Measurements from ENCODE around the gene MAD1L1. TPM values are rescaled to one million over a fixed set of nuclear protein-coding genes. Genes with fewer than 3 reads are reported as not detected.

Gene MAD1L1
- total and polyA plus RNA-seq, 2 of the 8 experiments (the other 6 are each of a cell fraction or from before 2014, with no cell fraction given): 40.4 to 44.6 TPM

- no peak overlapping the region for H3K4ac ChIP-seq (replicated peaks; ENCODE audit: insufficient read length, low read depth, low read length)
- ChIA-PET CTCF (ENCODE audit: partially characterized antibody) (interaction anchor here (0.8 to 1.5 kb wide), 4 partner anchors 17 to 103 kb away, joined by 3 to 5 read pairs (median 4); no protein-coding TSS in a partner anchor), POLR2A (ENCODE audit: partially characterized antibody) (interaction anchor here (2.4 kb wide), 1 partner anchor 110 kb away, joined by 11 read pairs; the partner anchor contains the start of gene EIF3B)
- no peak overlapping the region for H2BK15ac ChIP-seq (ENCODE audit: low read length)
- peak overlapping the region; percentile 83; the same call in 1 of the 2 replicates for H4K8ac ChIP-seq (ENCODE audit: extremely low read depth, insufficient read depth, low read length)
- H3K27ac ChIP-seq (ENCODE audit: low read depth, low read length): no peak overlapping the region
- DNase-seq (ENCODE audit: low read depth in 1 of 2, low spot score in 2 of 2): no peak
- H2AFZ ChIP-seq (ENCODE audit: low read length): no peak overlapping the region
- H2BK12ac ChIP-seq (ENCODE audit: low read depth, low read length): no peak overlapping the region
- no peak overlapping the region for H2BK120ac ChIP-seq (replicated peaks; ENCODE audit: low read depth, low read length)
- H4K20me1 ChIP-seq (replicated peaks in 1 of 2; ENCODE audit: control insufficient read depth in 1 of 2, insufficient read depth in 2 of 2, low read length in 2 of 2): peaks cover 0 to 8% of the 10 kb centered on the region in 2 experiments
- no peak overlapping the region for H3K23ac ChIP-seq (ENCODE audit: insufficient read length)
- 94% methylated on average over 19 of the region's 25 CpGs; no CpG with 5 or more reads in 1 of the 2 experiments for WGBS, 2 experiments (ENCODE audit: extremely low coverage in 1 of 2, insufficient coverage in 1 of 2, insufficient read length in 1 of 2, insufficient replicate concordance in 2 of 2, low coverage in 1 of 2, low lambda C conversion rate in 2 of 2, missing lambda C conversion rate in 1 of 2)
- H3K14ac ChIP-seq (ENCODE audit: insufficient read length): no peak overlapping the region
- H2AK5ac ChIP-seq (ENCODE audit: low read depth, low read length): no peak overlapping the region
- peaks cover 0 to 16% (median 5%) of the 10 kb centered on the region in 4 experiments; a peak in 6 of 7 replicates for H3K4me1 ChIP-seq (replicated peaks in 1 of 4; ENCODE audit: control insufficient read depth in 3 of 4, insufficient read depth in 4 of 4, low read length in 3 of 4)
- H3K9ac ChIP-seq (replicated peaks in 1 of 4; ENCODE audit: extremely low read depth in 1 of 4, low read depth in 3 of 4, low read length in 3 of 4): no peak overlapping the region
- H3K18ac ChIP-seq (ENCODE audit: extremely low read depth, low read length): no peak overlapping the region
- H3K36me3 ChIP-seq (ENCODE audit: control insufficient read depth in 2 of 4, insufficient read depth in 4 of 4, low read length in 3 of 4): peaks cover 0 to under 1% (median 0%) of the 10 kb centered on the region in 4 experiments; a peak in 4 of 8 replicates
- H3K79me1 ChIP-seq (ENCODE audit: low read depth, low read length): 0 out of 2 replicates have a peak, but pooled peaks cover 2% of the 10 kb centered on the region
- H3K56ac ChIP-seq (replicated peaks; ENCODE audit: insufficient read length, low read depth, low read length): no peak overlapping the region
- H2BK20ac ChIP-seq (ENCODE audit: low read length): no peak overlapping the region
- no peak overlapping the region for H3K4me2 ChIP-seq (ENCODE audit: insufficient read depth in 1 of 2, low read depth in 2 of 2, low read length in 2 of 2)
- no peak overlapping the region for H2BK5ac ChIP-seq (ENCODE audit: low read depth, low read length)
- peaks cover 3% of the 10 kb centered on the region; the same call in 1 of the 2 replicates for H3K23me2 ChIP-seq (ENCODE audit: low read depth, low read length)
- no peaks in the 10 kb centered on the region; a peak in 1 of 7 replicates for H3K27me3 ChIP-seq (replicated peaks in 1 of 4; ENCODE audit: control insufficient read depth in 3 of 4, extremely low read depth in 1 of 4, insufficient read depth in 3 of 4, low read length in 3 of 4)
- H3K9me3 ChIP-seq (ENCODE audit: insufficient read depth in 2 of 2, low read depth in 1 of 2, low read length in 1 of 2): no peaks in the 10 kb centered on the region
- H4K91ac ChIP-seq (replicated peaks; ENCODE audit: insufficient read length, low read length): no peak overlapping the region
- peaks cover 0 to 24% of the 10 kb centered on the region in 2 experiments; a peak in 2 of 4 replicates for H3K79me2 ChIP-seq (ENCODE audit: control insufficient read depth in 1 of 2, insufficient read depth in 2 of 2, low read length in 2 of 2)
- H4K5ac ChIP-seq (ENCODE audit: insufficient read length, low read depth, low read length): no peak overlapping the region
- FAIRE-seq: no peak
- no peak for TF ChIP-seq JUND (IDR thresholded peaks at IDR 0.05; ENCODE audit: low read length)
- no peak overlapping the region for H3K4me3 ChIP-seq (ENCODE audit: extremely low read depth in 1 of 4, insufficient read depth in 2 of 4, low read depth in 3 of 4, low read length in 4 of 4)
Measured at GRCh38 chr7:2244404-2244995, 11.8 kb upstream of the MAD1L1 start.
